ENCODE data around the gene MAL.

DNA sequence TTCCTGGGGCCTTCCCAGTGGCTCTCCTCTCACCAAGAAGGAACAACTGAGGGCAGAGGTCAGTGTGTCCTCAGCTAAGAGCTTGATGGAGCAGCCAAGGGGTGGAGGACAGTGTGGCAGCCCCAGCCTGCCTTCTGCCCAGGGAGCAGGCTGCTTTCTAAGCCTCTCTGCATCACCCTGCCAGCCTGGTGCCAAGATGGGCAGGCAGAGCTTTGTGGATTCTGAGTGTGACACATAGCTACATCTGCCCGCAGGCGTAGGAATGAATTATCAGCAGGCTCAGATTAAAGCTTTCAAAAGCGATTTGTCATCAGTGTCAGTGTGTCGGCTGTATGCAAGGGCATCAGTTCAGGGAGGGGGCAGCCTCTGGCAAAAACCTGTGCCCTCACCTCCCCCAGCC lies 8.7 kb downstream of the MAL start:
- TF ChIP-seq CHD2 (IDR thresholded peaks at IDR 0.05; ENCODE audit: low read length, partially characterized antibody) (no peak), EP300 (IDR thresholded peaks at IDR 0.05; ENCODE audit: borderline replicate concordance in 1 of 2, low read depth in 1 of 2, low read length in 1 of 2) (no peak), ELF1 (IDR thresholded peaks at IDR 0.05) (no peak), RAD21 (IDR thresholded peaks at IDR 0.05; ENCODE audit: low read length) (no peak), TCF12 (IDR thresholded peaks at IDR 0.05) (no peak), POLR2AphosphoS5 (IDR thresholded peaks at IDR 0.05; ENCODE audit: low read depth, low read length) (no peak), MXI1 (IDR thresholded peaks at IDR 0.05; ENCODE audit: low read depth, low read length) (no peak), TAF1 (IDR thresholded peaks at IDR 0.05; ENCODE audit: borderline replicate concordance, low read depth, low read length) (no peak), GABPA (IDR thresholded peaks at IDR 0.05; ENCODE audit: low read depth) (no peak), FOXM1 (IDR thresholded peaks at IDR 0.05; ENCODE audit: low read depth) (no peak)
- TF ChIP-seq, protein P1, sequence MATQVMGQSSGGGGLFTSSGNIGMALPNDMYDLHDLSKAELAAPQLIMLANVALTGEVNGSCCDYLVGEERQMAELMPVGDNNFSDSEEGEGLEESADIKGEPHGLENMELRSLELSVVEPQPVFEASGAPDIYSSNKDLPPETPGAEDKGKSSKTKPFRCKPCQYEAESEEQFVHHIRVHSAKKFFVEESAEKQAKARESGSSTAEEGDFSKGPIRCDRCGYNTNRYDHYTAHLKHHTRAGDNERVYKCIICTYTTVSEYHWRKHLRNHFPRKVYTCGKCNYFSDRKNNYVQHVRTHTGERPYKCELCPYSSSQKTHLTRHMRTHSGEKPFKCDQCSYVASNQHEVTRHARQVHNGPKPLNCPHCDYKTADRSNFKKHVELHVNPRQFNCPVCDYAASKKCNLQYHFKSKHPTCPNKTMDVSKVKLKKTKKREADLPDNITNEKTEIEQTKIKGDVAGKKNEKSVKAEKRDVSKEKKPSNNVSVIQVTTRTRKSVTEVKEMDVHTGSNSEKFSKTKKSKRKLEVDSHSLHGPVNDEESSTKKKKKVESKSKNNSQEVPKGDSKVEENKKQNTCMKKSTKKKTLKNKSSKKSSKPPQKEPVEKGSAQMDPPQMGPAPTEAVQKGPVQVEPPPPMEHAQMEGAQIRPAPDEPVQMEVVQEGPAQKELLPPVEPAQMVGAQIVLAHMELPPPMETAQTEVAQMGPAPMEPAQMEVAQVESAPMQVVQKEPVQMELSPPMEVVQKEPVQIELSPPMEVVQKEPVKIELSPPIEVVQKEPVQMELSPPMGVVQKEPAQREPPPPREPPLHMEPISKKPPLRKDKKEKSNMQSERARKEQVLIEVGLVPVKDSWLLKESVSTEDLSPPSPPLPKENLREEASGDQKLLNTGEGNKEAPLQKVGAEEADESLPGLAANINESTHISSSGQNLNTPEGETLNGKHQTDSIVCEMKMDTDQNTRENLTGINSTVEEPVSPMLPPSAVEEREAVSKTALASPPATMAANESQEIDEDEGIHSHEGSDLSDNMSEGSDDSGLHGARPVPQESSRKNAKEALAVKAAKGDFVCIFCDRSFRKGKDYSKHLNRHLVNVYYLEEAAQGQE (IDR thresholded peaks at IDR 0.05; ENCODE audit: low read depth, low read length): no peak
- TF ChIP-seq, protein P2, sequence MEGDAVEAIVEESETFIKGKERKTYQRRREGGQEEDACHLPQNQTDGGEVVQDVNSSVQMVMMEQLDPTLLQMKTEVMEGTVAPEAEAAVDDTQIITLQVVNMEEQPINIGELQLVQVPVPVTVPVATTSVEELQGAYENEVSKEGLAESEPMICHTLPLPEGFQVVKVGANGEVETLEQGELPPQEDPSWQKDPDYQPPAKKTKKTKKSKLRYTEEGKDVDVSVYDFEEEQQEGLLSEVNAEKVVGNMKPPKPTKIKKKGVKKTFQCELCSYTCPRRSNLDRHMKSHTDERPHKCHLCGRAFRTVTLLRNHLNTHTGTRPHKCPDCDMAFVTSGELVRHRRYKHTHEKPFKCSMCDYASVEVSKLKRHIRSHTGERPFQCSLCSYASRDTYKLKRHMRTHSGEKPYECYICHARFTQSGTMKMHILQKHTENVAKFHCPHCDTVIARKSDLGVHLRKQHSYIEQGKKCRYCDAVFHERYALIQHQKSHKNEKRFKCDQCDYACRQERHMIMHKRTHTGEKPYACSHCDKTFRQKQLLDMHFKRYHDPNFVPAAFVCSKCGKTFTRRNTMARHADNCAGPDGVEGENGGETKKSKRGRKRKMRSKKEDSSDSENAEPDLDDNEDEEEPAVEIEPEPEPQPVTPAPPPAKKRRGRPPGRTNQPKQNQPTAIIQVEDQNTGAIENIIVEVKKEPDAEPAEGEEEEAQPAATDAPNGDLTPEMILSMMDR (IDR thresholded peaks at IDR 0.05): no peak
- TF ChIP-seq, protein P3, sequence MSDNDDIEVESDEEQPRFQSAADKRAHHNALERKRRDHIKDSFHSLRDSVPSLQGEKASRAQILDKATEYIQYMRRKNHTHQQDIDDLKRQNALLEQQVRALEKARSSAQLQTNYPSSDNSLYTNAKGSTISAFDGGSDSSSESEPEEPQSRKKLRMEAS (IDR thresholded peaks at IDR 0.05; ENCODE audit: low read depth): no peak

Measured in SK-N-SH (cell line).